Neural crest cell (in vitro differentiated cells): ENCODE measurements around the gene ATP13A5. TPM values are rescaled to one million over a fixed set of nuclear protein-coding genes. Genes with fewer than 3 reads are reported as not detected.
A peak's percentile ranks its signal among the peaks of the same experiment; 100 is the strongest.

Source experiments
- DNase-seq: peaks from one replicate; pipeline ENCODE4 v3.0.0; 2021; ENCODE audit warnings: low read depth, mixed read lengths, low spot score
- H3K27ac Mint-ChIP-seq: one replicate; pipeline ENCODE4 v1.8.0; 2021; ENCODE audit warnings: mild to moderate bottlenecking, mixed read lengths; ENCODE audit not compliant: unreplicated experiment
- H3K27me3 Mint-ChIP-seq: 2 replicates; pipeline ENCODE4 v1.8.0; 2021; ENCODE audit warnings: low read depth, mild to moderate bottlenecking, mixed read lengths
- H3K36me3 Mint-ChIP-seq: 2 replicates; pipeline ENCODE4 v1.8.0; 2021; ENCODE audit warnings: low read depth, mild to moderate bottlenecking, mixed read lengths
- H3K4me1 Mint-ChIP-seq: 2 replicates; pipeline ENCODE4 v1.8.0; 2021; ENCODE audit warnings: mixed read lengths
- H3K4me3 Mint-ChIP-seq: one replicate; pipeline ENCODE4 v1.8.0; 2021; ENCODE audit warnings: mild to moderate bottlenecking, mixed read lengths
- H3K9me3 Mint-ChIP-seq: 2 replicates; pipeline ENCODE4 v1.8.0; 2021; ENCODE audit warnings: mixed read lengths
- CTCF ChIP-seq: fragments of 200-600 bp; sonication (generic); conservative IDR thresholded peaks from 2 replicates; pipeline ENCODE4 v1.5.0; 2021; ENCODE audit warnings: antibody characterized with exemption, mild to moderate bottlenecking
- total RNA-seq: library from RNA; stranded (reverse); gene quantifications from 2 replicates; pipeline ENCODE4 v1.2.1, GENCODE V29; 2021

Gene ATP13A5
- total RNA-seq, 1 donor from 2014 or later: not detected

- H3K4me3 Mint-ChIP-seq: no peak overlapping the region
- H3K4me1 Mint-ChIP-seq: no peaks in the 10 kb centered on the region
- peaks cover 23% of the 10 kb centered on the region for H3K9me3 Mint-ChIP-seq
- no peak for DNase-seq
- no peaks in the 10 kb centered on the region for H3K27me3 Mint-ChIP-seq
- TF ChIP-seq CTCF: no peak
- H3K27ac Mint-ChIP-seq: no peak overlapping the region
- H3K36me3 Mint-ChIP-seq: peaks cover 13% of the 10 kb centered on the region
Measured at GRCh38 chr3:193248848-193249468, 129.6 kb downstream of the ATP13A5 start.

GRCh38 chr3:193243571-193243970, 135.0 kb downstream of the ATP13A5 start:
- Mint-ChIP-seq H3K4me3 (no peak overlapping the region), H3K9me3 (peaks cover 10% of the 10 kb centered on the region), H3K27ac (no peak overlapping the region), H3K4me1 (peaks cover 13% of the 10 kb centered on the region), H3K36me3 (peaks cover 3% of the 10 kb centered on the region), H3K27me3 (peaks cover 18% of the 10 kb centered on the region)
- no peak for TF ChIP-seq CTCF
- DNase-seq: no peak

GRCh38 chr3:193241716-193242115, 136.8 kb downstream of the ATP13A5 start:
- H3K4me1 Mint-ChIP-seq: peaks cover 13% of the 10 kb centered on the region
- no peaks in the 10 kb centered on the region for H3K36me3 Mint-ChIP-seq
- no peak overlapping the region for H3K27ac Mint-ChIP-seq
- DNase-seq: no peak
- no peak for TF ChIP-seq CTCF
- peak overlapping the region; percentile 86 for H3K4me3 Mint-ChIP-seq
- H3K27me3 Mint-ChIP-seq: peaks cover 18% of the 10 kb centered on the region
- H3K9me3 Mint-ChIP-seq: peaks cover 1% of the 10 kb centered on the region

GRCh38 chr3:193240850-193241706, 137.5 kb downstream of the ATP13A5 start, which contains the start of gene PLAAT1:
Gene PLAAT1, plus strand, starts transcription at chr3:193241222. Its CDS starts 14,429 bp downstream, at chr3:193255651.
- Mint-ChIP-seq H3K9me3 (no peaks in the 10 kb centered on the region), H3K4me1 (peaks cover 13% of the 10 kb centered on the region)

GRCh38 chr3:193240436-193240849, 138.1 kb downstream of the ATP13A5 start:
- no peak for DNase-seq
- Mint-ChIP-seq H3K9me3 (no peaks in the 10 kb centered on the region), H3K27ac (no peak overlapping the region), H3K4me3 (peak overlapping the region; percentile 90), H3K4me1 (peaks cover 13% of the 10 kb centered on the region), H3K27me3 (peaks cover 18% of the 10 kb centered on the region), H3K36me3 (no peaks in the 10 kb centered on the region)
- TF ChIP-seq CTCF: no peak

More at GRCh38 chr3:193240850-193241706, 137.5 kb downstream of the ATP13A5 start, which contains the start of gene PLAAT1:
- TF ChIP-seq CTCF: no peak
- no peak within 1 kb of the TSS for H3K27ac Mint-ChIP-seq
- H3K36me3 Mint-ChIP-seq: no peaks in the 10 kb centered on the region
- DNase-seq: peak; percentile 57
- peak within 1 kb of the TSS; percentile 90 for H3K4me3 Mint-ChIP-seq
- peaks cover 18% of the 10 kb centered on the region for H3K27me3 Mint-ChIP-seq
